ENCODE measurements around the gene SMTNL2. TPM values are rescaled to one million over a fixed set of nuclear protein-coding genes. Genes with fewer than 3 reads are reported as not detected.

The SMTNL2 gene
- polyA plus RNA-seq, 1 of the 3 experiments (the other 2 are of a cell fraction), result not detected

- Histone ChIP-seq H3K9me2 (no peaks in the 10 kb centered on the region), H3K4me3 (ENCODE audit: low read depth in 2 of 2, low read length in 1 of 2) (no peak overlapping the region), H3K27ac (ENCODE audit: low read depth in 2 of 2, low read length in 1 of 2) (no peak overlapping the region), H3K9ac (no peak overlapping the region), H3K36me3 (replicated peaks in 1 of 2; ENCODE audit: control insufficient read depth in 1 of 2, insufficient read depth in 2 of 2, low read length in 1 of 2) (peaks cover 3 to 67% of the 10 kb centered on the region in 2 experiments), H2AFZ (ENCODE audit: low read depth) (no peak overlapping the region), H3K4me2 (no peak overlapping the region), H3K27me3 (ENCODE audit: insufficient read depth) (no peaks in the 10 kb centered on the region), H3K9me3 (no peaks in the 10 kb centered on the region), H3K79me2 (ENCODE audit: insufficient read depth) (no peaks in the 10 kb centered on the region), H3F3A (replicated peaks; ENCODE audit: insufficient read depth) (no peaks in the 10 kb centered on the region), H3K4me1 (ENCODE audit: control insufficient read depth in 1 of 2, insufficient read depth in 2 of 2, low read depth in 1 of 2, low read length in 1 of 2) (peaks cover 0 to 9% of the 10 kb centered on the region in 2 experiments; a peak in 1 of 4 replicates), H4K20me1 (ENCODE audit: insufficient read depth) (no peaks in the 10 kb centered on the region)
- ChIA-PET POLR2A (no interaction called here), CTCF (interaction anchor here (0.6 to 1.8 kb wide), 4 partner anchors 8 to 119 kb away, joined by 3 to 7 read pairs (median 4); no protein-coding TSS in a partner anchor)
- no peak for TF ChIP-seq MXI1 (IDR thresholded peaks at IDR 0.05; ENCODE audit: low read depth, low read length)
- TF ChIP-seq TCF12 (IDR thresholded peaks at IDR 0.05), result no peak
- no peak for TF ChIP-seq NFIC (IDR thresholded peaks at IDR 0.05; ENCODE audit: borderline replicate concordance)
- no peak for TF ChIP-seq SIN3A (IDR thresholded peaks at IDR 0.05; ENCODE audit: borderline replicate concordance, low read depth, low read length)
- no peak for TF ChIP-seq TEAD4 (IDR thresholded peaks at IDR 0.05; ENCODE audit: borderline replicate concordance, insufficient read depth)
- no peak for TF ChIP-seq RXRA (IDR thresholded peaks at IDR 0.05; ENCODE audit: borderline replicate concordance, low read depth)
- TF ChIP-seq FOXM1 (IDR thresholded peaks at IDR 0.05; ENCODE audit: low read depth), result no peak
- TF ChIP-seq FOXJ3 (CRISPR knock-in tag; IDR thresholded peaks at IDR 0.05), result no peak
- no peak for TF ChIP-seq TAF1 (IDR thresholded peaks at IDR 0.05; ENCODE audit: borderline replicate concordance, low read depth, low read length)
- TF ChIP-seq RCOR1 (IDR thresholded peaks at IDR 0.05; ENCODE audit: low read length), result no peak
- no peak for TF ChIP-seq USF1 (IDR thresholded peaks at IDR 0.05; ENCODE audit: borderline replicate concordance, low read depth)
- TF ChIP-seq EP300 (IDR thresholded peaks at IDR 0.05; ENCODE audit: borderline replicate concordance in 1 of 2, low read depth in 1 of 2, low read length in 1 of 2), result no peak
- TF ChIP-seq FOSL2 (IDR thresholded peaks at IDR 0.05; ENCODE audit: borderline replicate concordance, low read depth), result no peak
- no peak for TF ChIP-seq CHD2 (IDR thresholded peaks at IDR 0.05; ENCODE audit: low read length, partially characterized antibody)
- TF ChIP-seq ELF1 (IDR thresholded peaks at IDR 0.05), result no peak
- no peak for TF ChIP-seq MAX (IDR thresholded peaks at IDR 0.05; ENCODE audit: low read depth)
- TF ChIP-seq PBX3 (IDR thresholded peaks at IDR 0.05), result no peak
- WGBS (ENCODE audit: low lambda C conversion rate), result 93% methylated on average over 5 of the region's 14 CpGs
- no peak for DNase-seq
Observed at GRCh38 chr17:4540224-4540651, 44.1 kb upstream of the SMTNL2 start.

All from SK-N-SH (cell line).